Left renal pelvis (tissue), 4 donors: Measurements from ENCODE around the gene TIMM21. TPM values are rescaled to one million over a fixed set of nuclear protein-coding genes. Genes with fewer than 3 reads are reported as not detected.

ENCODE experiments used
- DNase-seq, 4 donors: peaks; one replicate each; pipeline ENCODE4 v3.0.0-alpha.2; 2013; ENCODE audit warnings: low read depth in 4 of 4, low spot score in 3 of 4
- polyA plus RNA-seq, 4 donors: library from polyadenylated mRNA; unstranded; fragments of 120-200 nt; gene quantifications; one replicate each; pipeline ENCODE4 v1.2.1, GENCODE V29; 2013; ENCODE audit not compliant: insufficient read length in 4 of 4

Gene TIMM21
- polyA plus RNA-seq, 4 donors: 53.3 to 73.0 (median 66.5) TPM

DNA sequence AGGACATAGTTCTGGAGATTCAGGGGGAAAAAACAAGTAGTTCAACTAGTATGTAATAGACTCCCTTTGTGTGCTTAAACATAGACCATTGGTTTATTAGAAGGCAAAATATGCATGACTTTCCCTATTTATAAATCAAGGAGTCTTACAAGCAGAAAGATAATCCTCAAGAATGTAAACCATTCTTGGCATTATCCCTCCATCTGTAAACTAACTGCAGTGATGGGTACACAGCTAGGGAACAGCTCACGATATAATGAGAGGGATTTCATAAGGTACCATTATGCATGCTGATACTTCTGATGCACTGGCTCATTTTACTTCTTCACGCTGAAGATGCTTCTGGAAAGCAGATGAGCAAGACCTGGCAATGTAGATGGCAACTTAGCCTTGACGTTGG, 1.6 kb upstream of the TIMM21 start:
- DNase-seq: no peak

DNA sequence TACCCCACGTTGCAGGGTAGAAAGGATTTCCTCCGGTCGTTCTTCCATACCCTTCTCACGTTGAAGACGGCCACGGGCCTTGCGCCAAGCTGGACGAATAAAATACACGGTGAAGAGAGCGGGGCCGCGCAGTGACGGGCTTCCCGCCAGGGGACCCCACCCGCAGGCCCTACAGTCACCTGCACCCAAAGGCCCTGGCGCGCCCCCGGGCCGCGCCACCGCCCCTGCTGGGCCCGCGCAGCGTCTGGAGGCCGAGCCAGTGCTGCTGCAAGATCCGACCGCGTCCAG, 888 bp upstream of the TIMM21 start:
- DNase-seq: peak in 1 of 4 donors; percentile 14

DNA sequence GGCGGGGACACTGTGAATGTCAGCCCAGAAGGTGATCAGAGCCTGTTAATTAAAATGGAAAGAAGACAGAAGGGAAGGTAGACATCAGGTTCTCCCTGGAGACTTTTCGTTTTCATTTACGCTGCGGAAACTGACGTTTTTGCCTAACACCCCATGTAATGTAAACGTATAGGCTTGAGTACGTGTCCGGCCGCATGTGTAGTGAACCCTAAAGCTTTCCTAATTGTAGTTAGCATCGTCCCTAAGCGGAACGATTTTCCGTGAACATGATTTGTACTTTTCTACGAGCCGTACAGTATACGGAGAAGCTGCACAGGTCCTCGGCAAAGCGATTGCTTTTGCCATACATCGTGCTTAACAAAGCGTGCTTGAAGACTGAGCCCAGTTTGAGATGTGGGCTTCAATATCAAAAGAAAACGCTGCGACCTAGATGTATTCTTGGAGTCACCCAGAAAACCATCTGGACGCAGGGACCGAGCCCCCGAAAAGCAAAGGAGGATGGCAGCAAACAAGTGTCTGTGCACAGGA, 284 bp downstream of the TIMM21 start:
- no peak for DNase-seq

DNA sequence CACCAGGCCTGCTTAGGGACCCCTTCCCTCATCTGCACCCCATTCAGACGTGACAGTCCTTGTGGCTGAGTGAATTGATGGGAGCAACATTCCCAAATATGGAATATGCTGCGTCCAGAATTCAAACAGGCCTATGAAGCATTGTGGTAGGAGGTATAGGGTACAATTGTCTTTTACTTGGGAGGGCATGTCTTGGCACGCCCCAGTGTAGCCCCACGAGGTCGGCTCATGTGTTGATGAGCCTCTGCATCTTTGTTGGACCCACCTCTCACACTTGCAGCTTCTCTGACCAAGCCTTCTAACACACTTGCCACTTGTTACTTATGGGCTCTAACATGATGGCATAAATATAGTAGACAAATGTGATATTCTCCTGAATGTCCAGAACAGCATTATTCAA, 1.6 kb downstream of the TIMM21 start:
- DNase-seq: no peak

DNA sequence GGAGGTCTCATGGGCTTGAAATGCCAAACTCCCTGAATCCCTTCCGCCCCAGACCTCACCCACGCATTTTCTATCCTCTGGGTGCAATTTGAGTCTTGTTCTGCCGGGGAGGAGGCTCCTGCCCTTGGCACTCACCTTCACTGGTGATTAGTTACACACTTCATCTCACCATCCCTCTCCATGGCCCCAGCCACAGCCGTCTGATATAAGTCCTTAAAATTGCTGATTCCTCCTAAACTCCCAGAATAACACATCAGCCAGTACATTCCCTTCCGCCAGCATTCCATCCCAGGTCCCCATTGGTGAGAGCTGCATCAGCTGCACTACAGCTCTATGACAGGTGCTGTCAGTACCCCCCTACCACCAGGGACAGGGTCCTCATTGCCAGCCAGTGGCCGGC, 3.9 kb downstream of the TIMM21 start:
- no peak for DNase-seq

DNA sequence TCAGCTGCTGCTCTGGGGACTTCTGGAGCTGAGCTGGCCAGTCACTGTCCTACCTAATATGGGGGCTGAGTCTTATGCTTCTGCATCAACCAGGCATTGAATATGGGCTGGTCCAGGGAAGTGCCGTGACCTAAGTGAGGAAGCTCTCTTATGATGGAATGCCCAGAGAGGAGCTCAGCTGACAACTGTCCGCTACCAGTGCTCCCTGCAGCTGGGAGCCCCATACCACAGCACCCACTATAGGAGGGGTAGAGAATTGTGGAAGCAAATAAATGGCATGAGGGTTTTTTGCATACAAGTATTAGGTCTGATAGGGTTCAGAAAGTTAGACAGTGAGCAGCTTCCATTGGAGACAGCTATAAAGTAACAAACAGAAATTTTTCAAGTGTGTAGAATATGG, 4.5 kb downstream of the TIMM21 start:
- no peak for DNase-seq

DNA sequence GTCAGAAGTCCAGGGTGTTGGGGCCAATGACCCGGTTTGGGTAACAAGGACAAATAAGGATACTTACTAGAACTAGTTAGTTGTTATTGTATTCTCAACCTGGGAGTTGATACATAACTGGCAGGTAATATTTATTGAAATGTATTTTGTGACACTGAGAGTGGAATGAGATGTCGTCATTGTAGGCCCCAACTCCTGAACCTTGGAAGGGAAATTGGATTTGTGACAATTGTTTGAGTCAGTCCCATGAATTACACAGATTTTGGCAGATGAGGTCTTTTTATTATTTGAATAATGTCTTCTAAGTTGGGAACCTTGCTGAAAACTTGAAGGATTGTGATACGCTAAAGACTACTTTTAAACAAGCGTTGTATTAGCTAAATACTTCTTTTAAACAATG, 5.1 kb downstream of the TIMM21 start:
- no peak for DNase-seq

DNA sequence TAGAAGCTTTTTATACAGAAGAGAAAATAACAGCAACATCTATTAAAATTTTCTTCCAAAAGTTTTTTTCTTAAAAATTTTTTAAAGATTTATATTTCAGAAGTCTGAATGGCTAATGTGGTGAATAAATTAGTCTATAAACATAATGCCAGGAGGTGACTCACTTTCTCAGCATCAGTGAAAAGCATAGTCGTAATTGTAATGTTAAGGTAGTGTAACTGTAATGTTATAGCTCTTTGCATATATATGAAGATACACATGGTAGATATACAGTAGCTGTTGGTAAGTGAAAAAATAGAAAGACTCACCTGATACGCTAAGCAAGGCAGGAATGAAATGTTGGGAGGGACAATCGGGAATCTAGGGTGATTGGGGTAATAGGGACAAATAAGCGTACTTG, 5.5 kb downstream of the TIMM21 start:
- DNase-seq: no peak

DNA sequence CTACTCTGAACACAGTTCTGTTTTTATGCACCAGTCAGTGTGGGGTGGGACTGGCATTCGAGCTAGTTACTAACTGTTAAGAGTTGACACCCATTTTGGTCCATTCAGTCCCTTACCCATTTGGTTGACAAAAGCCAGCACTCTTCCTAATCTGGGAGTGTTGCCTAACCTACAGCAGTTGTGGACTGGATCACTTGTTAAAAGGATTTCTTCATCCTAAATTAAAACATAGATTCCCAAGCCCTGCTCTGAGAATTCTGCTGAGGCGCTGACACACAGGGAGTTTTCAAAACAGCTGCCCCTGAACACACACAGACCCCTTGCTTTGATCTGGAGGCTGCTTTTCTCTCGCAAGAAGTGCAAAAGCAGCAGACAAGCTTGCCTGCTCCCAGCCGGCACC, 6.4 kb downstream of the TIMM21 start:
- DNase-seq: no peak

DNA sequence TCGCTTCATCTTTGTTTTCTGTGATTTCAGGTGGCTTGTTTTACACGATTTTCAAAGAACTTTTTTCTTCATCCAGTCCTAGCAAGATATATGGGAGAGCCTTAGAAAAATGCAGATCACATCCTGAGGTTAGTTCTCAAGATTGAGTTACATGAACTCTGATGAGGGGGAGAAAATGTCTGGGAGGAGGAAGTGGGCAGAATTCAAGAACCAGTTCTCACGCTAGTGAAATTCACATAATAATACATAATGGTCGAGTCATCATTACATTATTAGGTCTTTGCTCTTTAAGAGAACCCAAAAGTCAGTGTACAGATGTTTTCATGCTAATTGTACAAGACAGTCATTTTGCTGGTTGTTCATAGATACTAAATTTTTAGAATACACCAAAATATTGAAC, 7.0 kb downstream of the TIMM21 start:
- DNase-seq: no peak

DNA sequence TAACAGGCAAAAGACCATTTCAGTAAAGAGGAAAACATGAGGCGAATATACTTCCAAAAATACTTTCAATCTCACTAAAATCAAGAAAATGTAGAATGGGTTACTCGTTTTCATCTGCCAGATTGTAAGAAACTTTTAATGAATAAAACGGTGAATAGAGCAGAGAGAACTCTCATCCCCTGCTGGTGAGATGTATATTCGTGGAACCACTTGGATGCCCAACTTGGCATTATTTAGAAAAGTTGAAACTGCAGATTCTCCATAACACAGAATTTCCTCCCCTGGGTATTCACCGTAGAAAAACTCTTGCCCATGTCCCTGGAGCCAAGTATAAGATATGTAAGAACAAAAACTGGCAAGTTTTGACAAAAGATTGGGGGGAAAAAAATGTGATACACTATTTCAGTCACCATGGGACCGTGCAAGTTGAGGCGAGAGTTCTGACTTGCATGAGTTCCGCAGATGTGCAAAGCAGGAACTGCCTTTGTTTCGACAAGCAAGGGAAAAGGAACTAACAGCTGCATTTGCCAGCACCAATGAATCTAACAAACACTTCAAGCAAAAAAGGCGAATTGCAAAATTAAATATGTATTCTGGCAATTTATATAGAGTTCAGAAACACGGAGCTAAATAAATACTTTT, 14.8 kb downstream of the TIMM21 start:
- DNase-seq: no peak

DNA sequence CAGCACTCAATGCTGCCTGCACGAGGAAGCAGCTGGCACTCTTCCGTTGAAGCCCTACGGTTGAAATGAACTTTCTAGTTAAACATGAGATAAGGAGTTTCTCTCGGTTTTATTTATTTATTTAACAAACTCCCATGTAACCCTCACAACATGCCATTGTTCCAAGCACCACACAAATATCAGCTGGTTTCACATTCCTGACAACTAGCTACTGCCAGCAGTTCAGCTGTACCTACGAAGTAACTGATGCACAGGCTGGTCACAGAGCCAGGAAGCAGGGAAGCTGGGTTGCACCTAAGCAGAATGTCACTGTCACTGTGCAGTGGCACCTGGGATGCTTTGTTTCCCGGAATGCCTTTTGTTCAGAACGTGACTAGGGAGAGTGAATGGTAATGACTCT, 18.1 kb downstream of the TIMM21 start:
- DNase-seq: no peak

DNA sequence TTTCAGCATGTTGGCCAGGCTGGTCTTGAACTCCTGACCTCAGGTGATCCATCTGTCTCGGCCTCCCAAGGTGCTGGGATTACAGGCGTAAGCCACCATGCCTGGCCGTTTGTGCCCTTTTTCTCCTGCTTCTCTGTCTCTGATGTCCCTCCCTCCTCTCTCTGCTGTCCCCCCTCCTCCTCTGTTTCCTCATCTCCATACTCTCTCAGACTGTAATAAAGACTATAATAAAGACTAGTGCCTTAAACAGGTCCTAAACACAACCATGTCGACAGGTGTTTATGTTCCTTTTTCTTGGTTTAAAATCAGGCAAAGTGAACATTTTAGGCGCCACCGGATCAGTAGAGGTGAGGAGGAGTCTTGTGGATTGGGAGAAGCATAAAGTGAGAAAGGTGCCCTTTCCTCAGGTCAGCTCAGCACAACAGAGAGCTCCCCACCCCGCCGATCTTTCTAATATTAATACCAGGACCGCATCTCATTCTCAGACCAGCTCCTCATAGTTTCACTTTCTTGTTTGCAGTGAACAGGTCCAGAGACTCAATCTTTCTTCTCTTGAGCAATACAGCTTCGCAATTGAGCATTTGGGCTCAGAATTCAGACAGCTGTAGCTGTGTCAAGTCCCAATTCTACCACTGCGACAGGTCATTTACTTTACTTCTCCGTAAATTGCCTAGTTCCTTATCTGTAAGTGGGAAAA, 23.7 kb downstream of the TIMM21 start:
- no peak for DNase-seq

DNA sequence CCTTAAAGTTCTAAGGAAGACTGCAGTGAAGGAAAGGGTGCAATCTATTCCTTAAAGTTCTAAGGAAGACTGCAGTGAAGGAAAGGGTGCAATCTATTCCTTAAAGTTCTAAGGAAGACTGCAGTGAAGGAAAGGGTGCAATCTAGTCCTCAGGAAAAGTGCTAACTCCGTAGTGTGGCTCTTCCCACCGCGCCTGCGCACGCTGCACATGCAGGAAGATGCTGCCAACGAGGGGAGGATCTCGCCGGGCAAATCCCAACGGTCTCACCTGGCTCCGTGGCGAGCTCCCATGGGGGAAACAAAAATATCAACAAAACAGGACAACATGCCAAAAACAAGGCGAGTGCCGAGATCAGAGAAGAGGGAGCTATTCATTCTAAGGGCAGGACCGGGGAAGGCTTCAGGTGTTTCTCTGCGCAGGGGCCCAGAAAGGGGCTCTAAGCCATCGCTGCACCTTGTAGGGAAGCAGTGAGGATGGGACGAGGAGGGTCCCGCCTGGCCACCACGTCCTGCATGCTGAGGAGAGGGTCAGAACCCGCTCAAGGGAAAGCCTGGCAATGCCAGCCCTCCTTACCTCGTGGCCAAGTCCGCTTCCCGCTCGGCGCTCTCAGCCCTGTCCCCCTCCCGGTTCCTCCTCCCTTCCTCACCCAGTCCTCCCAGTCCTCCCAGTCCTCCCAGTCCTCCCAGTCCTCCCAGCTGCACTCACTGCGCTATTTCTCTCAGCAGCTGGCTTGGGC, 24.5 kb downstream of the TIMM21 start:
- DNase-seq: no peak

DNA sequence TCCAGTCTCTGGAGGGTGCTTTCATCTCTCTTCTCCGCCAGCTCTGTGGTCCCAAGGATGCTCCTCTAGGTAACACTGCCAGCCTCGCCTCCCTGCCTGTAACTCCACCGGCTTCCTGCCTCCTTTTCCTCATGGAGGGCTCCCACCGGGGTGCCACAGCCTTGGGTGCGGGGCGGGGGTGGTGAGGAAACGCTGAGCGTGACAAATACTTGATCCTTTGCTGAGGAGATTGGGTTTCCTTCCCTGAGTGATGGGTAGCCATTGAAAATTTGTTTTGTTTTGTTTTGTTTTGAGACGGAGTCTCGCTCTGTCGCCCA, 25.1 kb downstream of the TIMM21 start:
- no peak for DNase-seq

DNA sequence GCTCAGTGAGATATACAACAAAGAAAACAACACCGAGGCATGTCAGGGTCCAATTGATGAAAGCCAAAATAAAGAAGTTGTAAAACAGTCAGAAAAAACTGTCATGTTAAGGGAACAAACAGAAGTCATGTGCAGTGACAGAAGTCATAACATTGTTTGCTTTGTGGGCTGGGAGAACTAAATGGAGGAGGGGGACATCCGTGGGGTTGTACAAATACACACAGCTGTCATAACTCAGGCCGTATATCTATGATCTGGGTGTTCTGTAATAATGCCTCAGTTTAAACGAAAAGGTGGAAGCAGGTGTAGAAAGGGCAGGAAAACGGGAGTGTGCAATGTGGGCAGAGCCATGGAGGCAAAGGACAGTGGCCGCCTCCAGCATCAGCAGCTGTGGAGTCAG, 27.3 kb downstream of the TIMM21 start:
- DNase-seq: no peak

DNA sequence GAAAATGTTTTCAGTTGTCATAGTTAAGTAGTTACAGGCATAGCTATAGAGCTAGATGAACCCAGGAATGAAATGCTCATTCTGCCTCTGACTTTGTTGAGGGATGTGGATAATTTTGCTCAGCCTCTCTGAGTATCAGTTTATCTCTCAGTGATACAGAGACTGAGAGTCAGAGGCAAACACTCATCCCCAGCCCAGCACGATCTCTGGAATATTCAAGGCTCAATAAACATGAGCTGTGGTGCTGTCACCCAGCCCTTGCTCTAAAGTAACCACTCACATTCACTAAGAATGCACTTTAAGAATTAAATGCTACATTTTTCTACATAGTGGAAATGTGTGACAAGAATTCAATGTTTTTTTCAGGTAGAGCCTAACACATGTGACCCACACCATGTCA, 30.6 kb downstream of the TIMM21 start:
- DNase-seq: no peak

DNA sequence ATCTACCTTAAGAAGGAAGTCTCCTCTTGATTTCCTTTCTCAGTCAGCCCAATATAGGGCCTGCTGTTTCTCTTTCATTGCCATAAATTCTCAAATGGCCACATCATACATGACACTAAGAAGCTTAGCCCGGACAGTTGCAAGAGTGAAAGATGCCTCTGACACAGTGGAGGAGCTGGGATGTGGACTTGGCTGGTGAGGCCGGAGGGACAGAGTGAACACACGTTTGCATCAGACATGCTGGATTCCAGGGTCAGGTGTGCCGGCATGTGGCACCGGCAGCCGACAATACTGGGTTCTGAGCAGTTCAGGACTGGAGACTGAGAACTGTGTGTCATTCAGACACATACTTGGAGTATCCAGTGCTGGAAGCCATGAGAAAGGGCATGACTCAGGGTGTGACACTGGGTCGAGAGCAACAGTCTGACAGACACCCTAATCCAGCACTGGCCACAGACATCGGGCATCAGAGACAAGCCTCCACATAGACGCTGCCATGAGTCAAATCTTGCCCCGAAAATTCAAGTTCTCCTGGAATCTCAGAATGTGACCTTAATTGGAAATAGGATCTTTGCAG, 31.4 kb downstream of the TIMM21 start:
- DNase-seq: no peak

DNA sequence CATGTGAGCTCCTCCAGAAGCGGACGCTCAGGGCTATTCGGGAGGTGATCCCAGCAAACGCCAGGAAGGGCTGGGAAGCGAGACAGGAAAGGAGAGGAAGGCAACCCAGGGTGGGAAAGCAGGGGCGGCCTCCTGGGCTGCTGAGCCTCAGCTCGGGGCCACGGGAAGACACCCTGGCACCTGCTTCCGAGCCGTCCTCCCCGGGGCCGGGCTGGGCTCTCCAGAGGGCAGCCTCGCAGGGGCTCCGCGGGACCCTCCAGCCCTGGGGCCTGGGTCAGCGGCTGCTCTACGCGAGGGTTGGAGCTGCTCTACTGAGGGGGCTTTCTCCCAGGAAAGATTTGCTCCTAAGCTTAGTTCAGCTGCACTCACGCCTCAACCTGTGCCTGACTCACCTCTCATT, 34.0 kb downstream of the TIMM21 start:
- DNase-seq: no peak

DNA sequence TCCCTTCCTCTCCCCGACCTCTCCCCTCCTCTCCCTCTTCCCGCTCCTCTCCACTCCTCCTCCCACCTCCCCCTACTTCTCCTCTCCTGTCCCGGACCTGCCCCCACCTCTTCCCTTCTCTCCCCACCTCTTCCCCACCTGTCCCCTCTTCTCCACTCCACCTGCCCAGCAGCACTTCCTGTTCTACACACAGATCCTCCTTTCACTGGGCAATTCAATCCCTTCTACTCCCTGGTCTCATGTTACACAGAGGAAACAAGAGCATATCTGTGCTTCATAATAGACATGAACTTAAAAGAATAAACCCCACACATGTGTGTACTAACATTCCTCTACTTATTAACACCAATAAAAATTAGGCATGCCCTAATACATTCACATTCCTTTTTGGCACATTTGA, 34.8 kb downstream of the TIMM21 start:
- DNase-seq: no peak

DNA sequence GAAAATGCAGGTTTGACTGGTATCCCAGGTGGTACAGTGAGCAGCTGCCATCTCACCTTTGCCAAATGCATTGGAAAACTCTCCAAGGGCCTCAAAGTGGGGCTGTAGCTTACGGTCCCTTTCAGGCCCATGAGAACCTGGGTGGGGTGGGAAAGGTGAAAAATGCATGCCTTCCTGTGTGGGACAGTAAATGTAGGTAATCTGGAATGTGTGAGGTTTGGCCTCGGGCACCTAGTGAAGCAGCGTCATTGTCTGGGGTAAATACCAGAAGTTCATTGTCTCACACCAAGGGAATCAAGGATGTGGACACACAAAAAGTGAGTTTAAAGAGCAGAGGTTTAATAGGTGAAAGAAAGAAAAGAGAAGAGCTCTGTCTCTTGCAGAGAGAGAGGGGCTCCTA, 36.6 kb downstream of the TIMM21 start:
- no peak for DNase-seq

DNA sequence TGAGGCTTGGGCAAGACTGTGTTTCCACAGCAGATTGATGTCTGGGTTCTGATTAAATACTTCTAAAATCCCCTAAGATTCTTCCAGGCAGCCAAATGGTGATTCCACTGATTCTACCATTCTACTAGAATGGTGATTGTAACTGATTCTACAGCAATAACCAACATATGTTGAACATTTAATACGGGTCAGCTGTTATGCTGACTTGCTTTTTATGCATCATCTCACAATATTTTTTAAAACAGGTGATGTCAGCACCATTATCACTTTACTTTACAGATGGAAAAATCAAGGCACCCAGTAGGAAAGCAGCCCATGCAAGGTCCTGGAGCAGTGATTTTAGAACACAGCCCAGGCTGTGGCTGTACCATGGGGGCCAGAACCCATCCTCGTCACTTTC, 37.5 kb downstream of the TIMM21 start:
- no peak for DNase-seq
